K562 (cell line): ENCODE data around the gene CYSRT1. TPM values are rescaled to one million over a fixed set of nuclear protein-coding genes. Genes with fewer than 3 reads are reported as not detected.

ENCODE experiments used
- ATAC-seq: fragments of 200-7000 bp; cut with Tn5 transposase; 3 replicates; pipeline ENCODE4 v1.9.1; 2020; ENCODE audit warnings: moderate library complexity
- BruUV-seq: library from RNA; stranded (reverse); fragments of 400-500 nt; replicated peaks from 2 replicates; lab custom pipeline; 2021; lab: Mats Ljungman, UMichigan
- CTCF ChIA-PET: fragments of 300-600 bp; formaldehyde crosslinking; extraction: SDS; loops from one replicate; lab custom pipeline; 2021; ENCODE audit warnings: low intra/inter-chr PET ratio; lab: Yijun Ruan, JAX
- POLR2A ChIA-PET: fragments of 300-600, 350-650 bp; sonication (Branson Sonifier 250); formaldehyde crosslinking; extraction: SDS; loops from one replicate; lab custom pipeline; 2021; ENCODE audit warnings: antibody characterized with exemption, inconsistent platforms; lab: Yijun Ruan, JAX
- DNase-seq, 4 experiments: peaks; one replicate each; pipeline versions ENCODE4 v3.0.0 to v3.0.0-alpha.2; 2011 to 2018; ENCODE audit warnings: low spot score in 3 of 4, mixed read lengths in 3 of 4; ENCODE audit errors: extremely low read depth in 1 of 4
- FAIRE-seq: peaks from 2 replicates; lab custom pipeline; 2011; peaks lifted over from hg19 to GRCh38; lab: Jason Lieb, UNC
- H2AFZ ChIP-seq: 2 replicates; pipeline ENCODE4 v1.6.0; 2011; ENCODE audit warnings: low read depth, low read length, control low read depth, inconsistent platforms
- H3K27ac ChIP-seq: fragments of 200-600 bp; 3 replicates; pipeline ENCODE4 v1.8.0; 2011; ENCODE audit warnings: low read depth, mild to moderate bottlenecking, control low read depth, inconsistent platforms, low read length, moderate library complexity, mixed read lengths; ENCODE audit errors: extremely low read depth
- H3K27me3 ChIP-seq, 2 experiments: fragments of 300-600 bp in 1 of 2; 2 replicates in 1 of 2; 3 replicates in 1 of 2; pipeline versions ENCODE4 v1.6.0 to v1.8.0; 2011; ENCODE audit warnings: inconsistent platforms in 2 of 2, low read length in 2 of 2, mild to moderate bottlenecking in 1 of 2, mixed read lengths in 1 of 2, moderate library complexity in 1 of 2; ENCODE audit not compliant: control insufficient read depth in 2 of 2, insufficient read depth in 2 of 2
- H3K36me3 ChIP-seq: fragments of 300-600 bp; 3 replicates; pipeline ENCODE4 v1.8.0; 2011; ENCODE audit warnings: mild to moderate bottlenecking, low read length, inconsistent platforms; ENCODE audit not compliant: control insufficient read depth, insufficient read depth
- H3K4me1 ChIP-seq, 2 experiments: fragments of 200-600 bp in 1 of 2; replicated peaks in 1 of 2; 2 replicates in 1 of 2; 3 replicates in 1 of 2; pipeline versions ENCODE4 v1.5.1 to v1.8.0; 2011; ENCODE audit warnings: inconsistent platforms in 2 of 2, low read length in 2 of 2, mild to moderate bottlenecking in 1 of 2, mixed read lengths in 1 of 2, moderate library complexity in 1 of 2; ENCODE audit not compliant: control insufficient read depth in 2 of 2, insufficient read depth in 2 of 2
- H3K4me2 ChIP-seq: 2 replicates; pipeline ENCODE4 v1.6.1; 2011; ENCODE audit warnings: low read length, control low read depth, inconsistent platforms, mixed read lengths; ENCODE audit not compliant: insufficient read depth
- H3K4me3 ChIP-seq: fragments of 200-600 bp; sonication (generic), shearing (Covaris generic); 2 replicates; pipeline ENCODE4 v1.5.1; 2016; ENCODE audit warnings: control low read depth, inconsistent platforms
- H3K79me2 ChIP-seq: fragments of 200-600 bp; 3 replicates; pipeline ENCODE4 v1.8.0; 2011; ENCODE audit warnings: low read length, inconsistent platforms; ENCODE audit not compliant: control insufficient read depth, insufficient read depth
- H3K9ac ChIP-seq, 2 experiments: 2 replicates each; pipeline versions ENCODE4 v1.6.0 to v1.6.1; 2011; ENCODE audit warnings: low read depth in 2 of 2, low read length in 2 of 2, control low read depth in 1 of 2, inconsistent platforms in 1 of 2, mild to moderate bottlenecking in 1 of 2, mixed read lengths in 1 of 2; ENCODE audit not compliant: insufficient read depth in 1 of 2
- H3K9me1 ChIP-seq: one replicate; pipeline ENCODE4 v1.6.0; 2011; ENCODE audit warnings: inconsistent platforms, mild to moderate bottlenecking, low read length, moderate library complexity; ENCODE audit not compliant: control insufficient read depth, insufficient read depth
- H3K9me3 ChIP-seq: replicated peaks from 2 replicates; pipeline ENCODE4 v1.5.1; 2011; ENCODE audit warnings: low read depth, low read length, inconsistent platforms; ENCODE audit not compliant: control insufficient read depth, insufficient read depth
- H4K20me1 ChIP-seq: replicated peaks from 2 replicates; pipeline ENCODE4 v1.6.1; 2011; ENCODE audit warnings: low read length, inconsistent platforms, mixed read lengths; ENCODE audit not compliant: control insufficient read depth, insufficient read depth
- ATF4 ChIP-seq: fragments of 450-650 bp; formaldehyde crosslinking; IDR thresholded peaks from 2 replicates; pipeline ENCODE4 v1.4.0; 2022; ENCODE audit warnings: mild to moderate bottlenecking, moderate library complexity
- CREB3L1 ChIP-seq: fragments of 450-650 bp; IDR thresholded peaks from 2 replicates; pipeline ENCODE4 v1.6.1; 2014; ENCODE audit warnings: low read depth, mild to moderate bottlenecking, moderate library complexity, borderline replicate concordance
- EP400 ChIP-seq: fragments of 450-650 bp; IDR thresholded peaks from 2 replicates; pipeline ENCODE4 v1.6.1; 2017; ENCODE audit warnings: antibody characterized with exemption, mild to moderate bottlenecking, moderate library complexity
- ERF ChIP-seq: fragments of 450-650 bp; formaldehyde crosslinking; IDR thresholded peaks from 2 replicates; pipeline ENCODE4 v1.4.0; 2020; ENCODE audit warnings: mild to moderate bottlenecking, mixed read lengths
- FOXM1 ChIP-seq, 2 experiments: fragments of 450-650 bp in 1 of 2; sonication (generic) in 1 of 2; formaldehyde crosslinking in 1 of 2; IDR thresholded peaks; 2 replicates each; pipeline versions ENCODE4 v1.6.1 to v1.9.0; 2017 to 2022; ENCODE audit warnings: low read depth in 2 of 2, mild to moderate bottlenecking in 2 of 2, missing genetic modification reagents in 1 of 2, moderate library complexity in 1 of 2
- IRF2 ChIP-seq: sonication (generic); formaldehyde crosslinking; IDR thresholded peaks from 2 replicates; pipeline ENCODE4 v1.8.1; 2022; ENCODE audit warnings: mild to moderate bottlenecking, missing genetic modification reagents
- MCM3 ChIP-seq: fragments of 450-650 bp; IDR thresholded peaks from 2 replicates; pipeline ENCODE4 v1.6.1; 2016
- MIER1 ChIP-seq: fragments of 450-650 bp; IDR thresholded peaks from 2 replicates; pipeline ENCODE4 v1.6.1; 2016; ENCODE audit warnings: antibody characterized with exemption, mild to moderate bottlenecking, low read depth
- PHF8 ChIP-seq: fragments of 200-600 bp; sonication (generic); IDR thresholded peaks from 2 replicates; pipeline ENCODE4 v1.6.1; 2012; ENCODE audit warnings: mixed run types, mild to moderate bottlenecking, inconsistent platforms, low read length, moderate library complexity, borderline replicate concordance
- POLR2A ChIP-seq: fragments of 450-650 bp; conservative IDR thresholded peaks from 2 replicates; pipeline ENCODE4 v1.6.1; 2016
- RBFOX2 ChIP-seq: fragments of 200-400 bp; formaldehyde crosslinking; IDR thresholded peaks from 2 replicates; pipeline ENCODE4 v1.6.1; 2017; ENCODE audit warnings: low read depth, mild to moderate bottlenecking, low read length, moderate library complexity
- SMARCA4 ChIP-seq: fragments of 450-650 bp; IDR thresholded peaks from 2 replicates; pipeline ENCODE4 v1.6.1; 2016
- ZNF282 ChIP-seq: sonication (generic); formaldehyde crosslinking; IDR thresholded peaks from 2 replicates; pipeline ENCODE4 v1.8.1; 2023; ENCODE audit warnings: missing genetic modification reagents
- ZNF395 ChIP-seq: fragments of 200-800 bp; sonication (Bioruptor generic); IDR thresholded peaks from 2 replicates; pipeline ENCODE4 v1.6.1; 2017; ENCODE audit warnings: missing genetic modification characterization, missing compliant biosample characterization
- ZNF518B ChIP-seq: fragments of 250-450 bp; sonication (Bioruptor Pico); IDR thresholded peaks from 2 replicates; pipeline ENCODE4 v1.5.0; 2021; ENCODE audit warnings: mild to moderate bottlenecking, moderate library complexity
- WGBS: fragments of 100-300 bp; shearing (Covaris generic); methylation state at CpG from one replicate; pipeline ENCODE4 v1.1.6; 2016; ENCODE audit warnings: low coverage, mixed read lengths; ENCODE audit not compliant: insufficient coverage; ENCODE audit errors: missing lambda C conversion rate; 5-methylcytosine and 5-hydroxymethylcytosine counted together
- in situ Hi-C: fragments of 300-500 bp; cut with MboI; formaldehyde crosslinking; loops from 4 replicates; pipeline ENCODE4 v1.15.0; 2018; ENCODE audit warnings: inconsistent platforms, mixed read lengths
- intact Hi-C: fragments of 100-400 bp; cut with micrococcal nuclease; formaldehyde crosslinking; loops from 2 replicates; pipeline ENCODE4 v1.14.2; 2022
- polyA plus RNA-seq, 8 experiments: library from polyadenylated mRNA; depleted of rRNA in 4 of 8; stranded (reverse) in 5 of 8; unstranded in 3 of 8; fragments of >200 nt; fragmentation: Nextera tagmentation in 2 of 8; fragmentation: Illumina TruSeq in 1 of 8; extraction: Ambion mirVana in 2 of 8; extraction: Trizol in 1 of 8; gene quantifications; 2 replicates each; pipeline versions ENCODE4 v1.2.1 to v1.2.3, GENCODE V29; 2011 to 2014; ENCODE audit warnings: inconsistent platforms in 1 of 8, missing spikeins in 1 of 8
- total RNA-seq, 7 experiments: library from RNA; depleted of rRNA in 6 of 7; stranded (reverse); fragments of >200 nt in 6 of 7; fragmentation: Illumina TruSeq in 2 of 7; extraction: Trizol in 2 of 7; gene quantifications; 2 replicates each; pipeline versions ENCODE4 v1.2.1 to v1.2.3, GENCODE V29; 2011 to 2021; ENCODE audit warnings: low replicate concordance in 1 of 7

Gene CYSRT1
- total and polyA plus RNA-seq, 9 of the 15 experiments (the other 6 are each of a cell fraction or from before 2014, with no cell fraction given) = 0.04 to 1.4 (median 0.42) TPM; not detected in 3

GRCh38 chr9:137273611-137274320 lies 48.8 kb downstream of the CYSRT1 start:
- peaks cover 27 to 87% of the 10 kb centered on the region in 2 experiments for H3K4me1 ChIP-seq
- 79% methylated on average over 14 of the region's 15 CpGs for WGBS
- DNase-seq = peak in 2 of 4 experiments; percentile 59 to 62
- H3K4me2 ChIP-seq = no peak overlapping the region
- in situ Hi-C loops = no loop called here
- H4K20me1 ChIP-seq = no peaks in the 10 kb centered on the region
- POLR2A ChIA-PET = interaction anchor here (0.6 to 1.3 kb wide), 8 partner anchors 9 to 388 kb away, joined by 3 to 6 read pairs (median 3); partner anchors contain the start of gene TRAF2
- no TSS peak for BruUV-seq
- intact Hi-C loops = no loop called here
- H3K9ac ChIP-seq = peak overlapping the region in 1 of 2 experiments; percentile 88; a peak in 2 of 4 replicates
- ATAC-seq = no peak
- no peak for FAIRE-seq
- no peaks in the 10 kb centered on the region for H3K9me1 ChIP-seq
- H3K9me3 ChIP-seq = no peaks in the 10 kb centered on the region
- H3K27ac ChIP-seq = no peak overlapping the region
- CTCF ChIA-PET = no interaction called here
- H3K27me3 ChIP-seq = no peaks in the 10 kb centered on the region
- H3K36me3 ChIP-seq = peaks cover 50% of the 10 kb centered on the region
- H3K4me3 ChIP-seq = no peak overlapping the region
- peaks cover 23% of the 10 kb centered on the region for H3K79me2 ChIP-seq
- H2AFZ ChIP-seq = no peak overlapping the region
- TF ChIP-seq ERF (CRISPR knock-in tag) (no peak), RBFOX2 (peak; percentile 55), MCM3 (no peak), POLR2A (no peak), MIER1 (no peak), ZNF395 (no peak), ZNF518B (no peak), IRF2 (CRISPR knock-in tag) (no peak), FOXM1 (IDR thresholded peaks at IDR 0.05; ENCODE audit: low read depth) (no peak), FOXM1 (CRISPR knock-in tag; IDR thresholded peaks at IDR 0.05; ENCODE audit: low read depth) (0 out of 2 replicates have a peak, but pooled peaks have one; percentile 36), SMARCA4 (no peak), PHF8 (no peak), ATF4 (CRISPR knock-in tag) (no peak), CREB3L1 (no peak), ZNF282 (CRISPR knock-in tag) (no peak), EP400 (no peak)
